WTC11 (cell line): Measurements from ENCODE around the gene TUG1. TPM values are rescaled to one million over a fixed set of nuclear protein-coding genes. Genes with fewer than 3 reads are reported as not detected.

Experiments
- ATAC-seq: fragments of 200-7000 bp; cut with Tn5 transposase; 2 replicates; pipeline ENCODE4 v1.10.0; 2021; ENCODE audit warnings: mild to moderate bottlenecking, moderate library complexity
- CTCF ChIA-PET: fragments of 300-600 bp; sonication (Branson Sonifier 250); formaldehyde crosslinking; loops from one replicate; lab custom pipeline; 2021; ENCODE audit warnings: antibody characterized with exemption; lab: Charles Lee
- POLR2A ChIA-PET: fragments of 350-600 bp; sonication (Branson Sonifier 250); formaldehyde crosslinking; loops from one replicate; lab custom pipeline; 2021; ENCODE audit warnings: antibody characterized with exemption; lab: Charles Lee
- DNase-seq: peaks from one replicate; pipeline ENCODE4 v3.0.0; 2021; ENCODE audit warnings: low spot score
- H3K27ac Mint-ChIP-seq: 2 replicates; pipeline ENCODE4 v1.8.0; 2021; ENCODE audit warnings: mixed read lengths
- H3K27me3 Mint-ChIP-seq: 2 replicates; pipeline ENCODE4 v1.8.0; 2021; ENCODE audit warnings: low read depth, mild to moderate bottlenecking, moderate library complexity, mixed read lengths
- H3K36me3 Mint-ChIP-seq: 2 replicates; pipeline ENCODE4 v1.8.0; 2021; ENCODE audit warnings: mixed read lengths
- H3K4me1 Mint-ChIP-seq: 2 replicates; pipeline ENCODE4 v1.8.0; 2022; ENCODE audit warnings: mixed read lengths
- H3K4me3 Mint-ChIP-seq: 2 replicates; pipeline ENCODE4 v1.8.0; 2021; ENCODE audit warnings: mild to moderate bottlenecking, moderate library complexity, mixed read lengths
- H3K9me3 Mint-ChIP-seq: 2 replicates; pipeline ENCODE4 v1.8.0; 2021; ENCODE audit warnings: mixed read lengths
- ATF1 ChIP-seq: sonication (generic); formaldehyde crosslinking; IDR thresholded peaks from 2 replicates; pipeline ENCODE4 v1.8.1; 2023; ENCODE audit warnings: mild to moderate bottlenecking, moderate library complexity, missing genetic modification reagents
- E2F1 ChIP-seq: sonication (generic); formaldehyde crosslinking; IDR thresholded peaks from 2 replicates; pipeline ENCODE4 v1.8.0; 2022; ENCODE audit warnings: mild to moderate bottlenecking, missing genetic modification reagents
- USF1 ChIP-seq: sonication (generic); formaldehyde crosslinking; IDR thresholded peaks from 2 replicates; pipeline ENCODE4 v1.8.0; 2022; ENCODE audit warnings: mild to moderate bottlenecking, missing genetic modification reagents
- ZNF121 ChIP-seq: sonication (generic); formaldehyde crosslinking; IDR thresholded peaks from 2 replicates; pipeline ENCODE4 v1.8.0; 2023; ENCODE audit warnings: missing genetic modification reagents
- total RNA-seq: library from RNA; stranded (reverse); gene quantifications from 3 replicates; pipeline ENCODE4 v1.2.3, GENCODE V29; 2021

Gene TUG1
- total RNA-seq, 1 experiment from 2014 or later = 105 TPM

GRCh38 chr22:31022516-31022915, 53.5 kb downstream of the TUG1 start:
- Mint-ChIP-seq H3K27ac (no peak overlapping the region), H3K27me3 (no peaks in the 10 kb centered on the region; the same call in 1 of the 2 replicates), H3K36me3 (peaks cover 2% of the 10 kb centered on the region; the same call in 1 of the 2 replicates), H3K4me1 (peaks cover 19% of the 10 kb centered on the region), H3K9me3 (peaks cover 7% of the 10 kb centered on the region), H3K4me3 (no peak overlapping the region)
- ATAC-seq (no peak), DNase-seq (no peak)
- CTCF ChIA-PET = no interaction called here
- TF ChIP-seq E2F1 (CRISPR knock-in tag) (no peak), ZNF121 (CRISPR knock-in tag) (0 out of 2 replicates have a peak, but pooled peaks have one; percentile 1), USF1 (CRISPR knock-in tag) (no peak), ATF1 (CRISPR knock-in tag) (no peak)
- POLR2A ChIA-PET = interaction anchor here (0.5 to 0.6 kb wide), 2 partner anchors 135 to 486 kb away, joined by 3 to 4 read pairs; no protein-coding TSS in a partner anchor

Other genes starting within 250 kb of the TUG1 start
- 49.6 to 62.3 TPM (median 54.3 TPM) in 3 replicates for gene MORC2, start 491 bp upstream of the TUG1 start, total RNA-seq
- 28.1 to 34.5 TPM (median 32.8 TPM) in 3 replicates for gene SMTN, start 112.1 kb downstream of the TUG1 start, total RNA-seq
- 16.3 to 24.6 TPM (median 22.6 TPM) in 3 replicates for gene SELENOM, start 138.3 kb downstream of the TUG1 start, total RNA-seq
- 6.2 to 9.0 TPM (median 7.7 TPM) in 3 replicates for gene INPP5J, start 153.7 kb downstream of the TUG1 start, total RNA-seq
- gene PLA2G3, start 171.2 kb downstream of the TUG1 start, total RNA-seq = 14.7 to 18.3 TPM (median 15.1 TPM) in 3 replicates
- gene RNF185, start 190.9 kb downstream of the TUG1 start, total RNA-seq = 18.0 to 19.8 TPM (median 18.0 TPM) in 3 replicates
- gene LIMK2, start 243.0 kb downstream of the TUG1 start, total RNA-seq = 33.1 to 42.8 TPM (median 33.6 TPM) in 3 replicates